Bronchial epithelial cell (primary cell): Measurements from ENCODE around the gene MKRN2. TPM values are rescaled to one million over a fixed set of nuclear protein-coding genes. Genes with fewer than 3 reads are reported as not detected.

Experiments used
- DNase-seq: peaks from one replicate; pipeline ENCODE4 v3.0.0-alpha.2; 2010; ENCODE audit warnings: low read depth
- FAIRE-seq: peaks from 2 replicates; lab custom pipeline; 2011; peaks lifted over from hg19 to GRCh38; lab: Jason Lieb, UNC
- H3K27me3 ChIP-seq: 2 replicates; pipeline ENCODE4 v1.5.1; 2011; ENCODE audit warnings: low read length; ENCODE audit not compliant: control insufficient read depth, insufficient read depth
- H3K36me3 ChIP-seq: 2 replicates; pipeline ENCODE4 v1.5.1; 2011; ENCODE audit warnings: low read length; ENCODE audit not compliant: control insufficient read depth, insufficient read depth
- H3K4me3 ChIP-seq: 2 replicates; pipeline ENCODE4 v1.5.1; 2011; ENCODE audit warnings: mild to moderate bottlenecking, low read depth, low read length, control low read depth
- total RNA-seq: library from RNA; depleted of rRNA; stranded (reverse); fragments of >200 nt; gene quantifications from 2 replicates; pipeline ENCODE4 v1.2.1, GENCODE V29; 2014
- TF ChIP-seq, protein P1 (sequence below): IDR thresholded peaks from 2 replicates; pipeline ENCODE4 v1.5.1; 2011; ENCODE audit warnings: mild to moderate bottlenecking, moderate library complexity, low read length, control low read depth, inconsistent platforms; ENCODE audit not compliant: insufficient read depth, severe bottlenecking

Gene MKRN2
- total RNA-seq, 1 donor from 2014 or later, result 22.9 TPM

DNA sequence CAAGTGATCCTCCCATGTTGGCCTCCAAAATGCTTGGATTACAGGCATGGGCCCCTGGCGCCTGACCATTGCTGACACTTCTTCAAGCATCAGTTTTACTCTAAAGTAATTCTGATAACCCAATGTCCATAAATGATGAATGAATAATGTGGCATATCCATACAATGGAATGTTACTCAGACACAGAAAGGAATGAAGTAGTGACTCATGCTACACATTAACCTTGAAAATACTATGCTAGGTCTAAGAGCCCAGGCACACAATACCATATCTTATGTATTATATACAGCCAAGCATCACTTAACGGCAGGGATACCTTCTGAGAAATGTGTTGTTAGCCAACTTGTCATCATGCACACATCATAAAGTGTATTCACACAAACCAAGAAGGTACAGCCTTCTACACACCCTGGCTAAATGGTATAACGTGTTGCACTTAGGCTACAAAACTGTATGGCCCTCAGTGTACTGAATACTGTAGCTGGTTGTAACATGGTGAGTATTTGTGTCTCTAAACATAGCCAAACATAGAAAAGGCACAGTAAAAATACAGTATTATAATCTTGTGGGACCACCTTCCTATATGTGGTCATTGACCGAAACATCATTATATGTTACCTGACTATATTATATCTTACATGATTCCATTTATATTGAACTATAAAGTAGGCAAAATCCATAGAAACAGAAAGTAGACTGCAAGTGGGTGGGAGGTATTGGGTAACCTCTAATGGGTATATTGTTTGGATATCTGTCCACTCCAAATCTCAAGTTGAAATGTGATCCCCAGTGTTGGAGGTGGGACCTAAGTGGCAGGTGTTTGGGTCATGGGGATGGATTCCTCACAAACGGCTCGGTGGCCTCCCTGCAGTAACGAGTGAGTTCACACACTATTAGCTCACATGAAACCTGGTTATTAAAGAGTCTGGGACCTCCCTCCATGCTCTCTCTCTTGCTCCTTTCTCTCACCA lies 31.4 kb downstream of the MKRN2 start:
- Histone ChIP-seq H3K36me3 (peaks cover 19% of the 10 kb centered on the region), H3K4me3 (no peak overlapping the region), H3K27me3 (no peaks in the 10 kb centered on the region)
- DNase-seq, result peak; percentile 72
- TF ChIP-seq, protein P1, sequence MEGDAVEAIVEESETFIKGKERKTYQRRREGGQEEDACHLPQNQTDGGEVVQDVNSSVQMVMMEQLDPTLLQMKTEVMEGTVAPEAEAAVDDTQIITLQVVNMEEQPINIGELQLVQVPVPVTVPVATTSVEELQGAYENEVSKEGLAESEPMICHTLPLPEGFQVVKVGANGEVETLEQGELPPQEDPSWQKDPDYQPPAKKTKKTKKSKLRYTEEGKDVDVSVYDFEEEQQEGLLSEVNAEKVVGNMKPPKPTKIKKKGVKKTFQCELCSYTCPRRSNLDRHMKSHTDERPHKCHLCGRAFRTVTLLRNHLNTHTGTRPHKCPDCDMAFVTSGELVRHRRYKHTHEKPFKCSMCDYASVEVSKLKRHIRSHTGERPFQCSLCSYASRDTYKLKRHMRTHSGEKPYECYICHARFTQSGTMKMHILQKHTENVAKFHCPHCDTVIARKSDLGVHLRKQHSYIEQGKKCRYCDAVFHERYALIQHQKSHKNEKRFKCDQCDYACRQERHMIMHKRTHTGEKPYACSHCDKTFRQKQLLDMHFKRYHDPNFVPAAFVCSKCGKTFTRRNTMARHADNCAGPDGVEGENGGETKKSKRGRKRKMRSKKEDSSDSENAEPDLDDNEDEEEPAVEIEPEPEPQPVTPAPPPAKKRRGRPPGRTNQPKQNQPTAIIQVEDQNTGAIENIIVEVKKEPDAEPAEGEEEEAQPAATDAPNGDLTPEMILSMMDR, result no peak
- FAIRE-seq, result no peak

DNA sequence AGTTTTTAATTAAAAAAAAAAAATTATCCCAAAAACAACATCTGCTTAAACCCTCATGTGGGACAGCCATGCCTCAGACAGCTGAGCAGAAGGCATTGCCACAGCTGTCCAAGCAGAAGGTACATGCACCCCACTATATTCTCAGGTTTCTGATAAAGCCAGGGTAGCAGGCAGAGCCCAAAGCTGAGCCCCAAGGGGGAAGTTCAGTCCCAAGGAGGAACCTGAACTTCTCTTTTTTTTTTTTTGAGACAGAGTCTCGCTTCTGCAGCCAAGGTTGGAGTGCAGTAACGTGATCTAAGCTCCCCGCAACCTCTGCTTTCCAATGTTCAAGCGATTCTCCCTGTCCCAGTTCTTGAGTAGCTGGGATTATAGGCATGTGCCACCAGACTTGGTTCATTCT lies 33.2 kb downstream of the MKRN2 start:
- TF ChIP-seq, protein P1, result no peak
- FAIRE-seq, result no peak

DNA sequence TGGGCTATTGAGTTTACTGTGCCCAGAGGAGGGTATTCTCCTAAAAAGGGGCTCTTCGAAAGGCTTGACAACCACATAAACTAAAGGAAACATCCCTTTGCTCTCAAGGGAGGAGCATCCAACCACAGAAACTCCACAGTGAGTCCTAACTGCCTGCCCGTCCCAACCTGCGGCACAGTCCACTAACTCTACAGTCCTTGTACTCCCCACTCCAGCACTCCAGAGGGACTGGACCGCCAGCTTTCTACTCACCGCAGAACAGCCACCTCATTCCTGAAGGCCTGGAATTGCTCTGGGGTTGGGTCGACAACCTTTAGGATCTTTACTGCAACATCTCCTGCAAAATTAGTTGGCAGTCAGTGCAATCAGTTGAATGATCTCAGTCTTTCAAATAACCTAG lies 34.6 kb downstream of the MKRN2 start:
- no peaks in the 10 kb centered on the region for H3K27me3 ChIP-seq
- TF ChIP-seq, protein P1, result no peak
- FAIRE-seq (no peak), DNase-seq (no peak)
- H3K4me3 ChIP-seq, result no peak overlapping the region
- peaks cover 14% of the 10 kb centered on the region for H3K36me3 ChIP-seq

More for the DNA sequence above, 33.2 kb downstream of the MKRN2 start:
- Histone ChIP-seq H3K4me3 (no peak overlapping the region), H3K27me3 (no peaks in the 10 kb centered on the region), H3K36me3 (peaks cover 15% of the 10 kb centered on the region)
- DNase-seq, result no peak

DNA sequence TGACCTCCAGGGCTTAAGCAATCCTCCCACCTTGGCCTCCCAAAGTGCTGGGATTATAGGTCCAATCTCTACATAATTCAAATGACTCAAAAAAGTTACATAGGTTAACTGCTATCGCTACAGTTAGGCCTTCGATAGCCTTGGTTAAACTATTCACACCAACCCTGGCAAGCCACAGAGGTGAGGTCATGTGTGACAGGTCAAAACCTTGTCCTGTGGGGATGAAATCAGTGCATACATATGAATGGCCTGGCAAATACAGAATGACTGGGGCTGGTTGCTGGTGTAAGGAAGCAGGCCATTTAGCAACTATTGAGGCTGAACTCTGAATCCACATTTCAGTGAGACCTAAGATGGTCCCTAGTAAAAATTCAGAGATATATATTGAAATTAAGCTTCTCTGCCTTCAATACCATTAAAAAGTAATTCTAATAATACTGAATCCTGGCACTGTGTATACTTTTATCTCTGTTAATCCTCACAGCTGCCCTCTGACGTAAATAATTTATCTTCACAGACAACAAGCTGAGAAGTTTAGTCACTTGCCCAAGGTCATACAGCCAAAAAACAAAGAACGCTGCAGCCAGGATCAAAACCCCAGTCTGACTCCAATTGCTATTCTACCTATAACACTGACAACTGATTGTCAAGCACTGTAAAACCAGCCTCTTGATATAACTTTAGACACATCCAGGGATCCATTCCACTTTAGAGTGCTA lies 35.3 kb downstream of the MKRN2 start:
- Histone ChIP-seq H3K36me3 (peaks cover 14% of the 10 kb centered on the region), H3K4me3 (no peak overlapping the region), H3K27me3 (no peaks in the 10 kb centered on the region)
- FAIRE-seq, result no peak
- TF ChIP-seq, protein P1, result no peak
- DNase-seq, result no peak

DNA sequence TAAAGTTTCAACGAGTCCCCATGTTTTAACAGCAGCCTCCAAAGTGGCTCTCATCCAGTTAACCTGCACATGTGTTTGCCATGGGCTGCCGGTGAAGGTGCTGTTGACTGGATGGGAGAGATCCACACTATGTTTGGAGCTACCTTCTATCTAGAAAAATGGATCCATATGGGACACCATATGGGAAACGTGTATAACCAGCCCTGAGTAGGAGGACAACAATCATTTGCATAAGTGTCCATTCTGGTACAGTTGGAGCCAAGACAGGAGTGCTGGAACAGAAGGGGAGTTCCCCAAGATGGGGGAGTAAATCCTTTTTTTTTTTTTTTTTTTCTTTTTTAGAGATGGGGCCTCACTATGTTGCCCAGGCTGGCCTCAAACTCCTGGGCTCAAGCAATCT lies 36.6 kb downstream of the MKRN2 start:
- peaks cover 13% of the 10 kb centered on the region for H3K36me3 ChIP-seq

More for the DNA sequence above, 36.6 kb downstream of the MKRN2 start:
- Histone ChIP-seq H3K4me3 (no peak overlapping the region), H3K27me3 (no peaks in the 10 kb centered on the region)
- FAIRE-seq, result no peak
- TF ChIP-seq, protein P1, result no peak
- no peak for DNase-seq
